ENCODE results near the gene CD300A.

The CD300A gene

GRCh38 chr17:74508156-74508555 is 41.7 kb downstream of the CD300A start:
- no peaks in the 10 kb centered on the region for H3K36me3 ChIP-seq
- peaks cover 49% of the 10 kb centered on the region for H3K27me3 ChIP-seq (ENCODE audit: insufficient read depth, low read depth, severe bottlenecking)
- no peaks in the 10 kb centered on the region for H3K9me3 ChIP-seq (ENCODE audit: severe bottlenecking)
- no peak overlapping the region for H3K4me3 ChIP-seq (ENCODE audit: low read depth, low read length)
- no peak for DNase-seq
- no peak for TF ChIP-seq CTCF (IDR thresholded peaks at IDR 0.05; ENCODE audit: low read depth, low read length)
- H3K27ac ChIP-seq: no peak overlapping the region

- H3K9me3 ChIP-seq (ENCODE audit: severe bottlenecking): peaks cover 17% of the 10 kb centered on the region
- TF ChIP-seq CTCF (IDR thresholded peaks at IDR 0.05; ENCODE audit: low read depth, low read length): no peak
- H3K36me3 ChIP-seq: no peaks in the 10 kb centered on the region
- H3K4me3 ChIP-seq (ENCODE audit: low read depth, low read length): no peak overlapping the region
- DNase-seq: no peak
- no peak overlapping the region for H3K27ac ChIP-seq
- peaks cover 62% of the 10 kb centered on the region for H3K27me3 ChIP-seq (ENCODE audit: insufficient read depth, low read depth, severe bottlenecking)
These were observed 45.6 kb downstream of the CD300A start for GRCh38 chr17:74512036-74512435.

GRCh38 chr17:74512624-74513091 is 46.2 kb downstream of the CD300A start:
- TF ChIP-seq CTCF (IDR thresholded peaks at IDR 0.05; ENCODE audit: low read depth, low read length): no peak
- DNase-seq: no peak
- Histone ChIP-seq H3K27ac (no peak overlapping the region), H3K36me3 (no peaks in the 10 kb centered on the region), H3K9me3 (ENCODE audit: severe bottlenecking) (peaks cover 17% of the 10 kb centered on the region), H3K27me3 (ENCODE audit: insufficient read depth, low read depth, severe bottlenecking) (peaks cover 64% of the 10 kb centered on the region), H3K4me3 (ENCODE audit: low read depth, low read length) (no peak overlapping the region)

- TF ChIP-seq CTCF (IDR thresholded peaks at IDR 0.05; ENCODE audit: low read depth, low read length): no peak
- Histone ChIP-seq H3K27ac (no peak overlapping the region), H3K9me3 (ENCODE audit: severe bottlenecking) (peaks cover 26% of the 10 kb centered on the region), H3K27me3 (ENCODE audit: insufficient read depth, low read depth, severe bottlenecking) (peaks cover 74% of the 10 kb centered on the region), H3K36me3 (no peaks in the 10 kb centered on the region), H3K4me3 (ENCODE audit: low read depth, low read length) (no peak overlapping the region)
- peak; percentile 28 for DNase-seq
These were observed 47.7 kb downstream of the CD300A start for GRCh38 chr17:74513987-74514631.

GRCh38 chr17:74514632-74515334 is 48.3 kb downstream of the CD300A start:
- Histone ChIP-seq H3K9me3 (ENCODE audit: severe bottlenecking) (peaks cover 28% of the 10 kb centered on the region), H3K36me3 (no peaks in the 10 kb centered on the region), H3K27me3 (ENCODE audit: insufficient read depth, low read depth, severe bottlenecking) (peaks cover 77% of the 10 kb centered on the region), H3K4me3 (ENCODE audit: low read depth, low read length) (no peak overlapping the region), H3K27ac (no peak overlapping the region)
- no peak for TF ChIP-seq CTCF (IDR thresholded peaks at IDR 0.05; ENCODE audit: low read depth, low read length)
- DNase-seq: no peak
